ENCODE measurements around the gene MED8. TPM values are rescaled to one million over a fixed set of nuclear protein-coding genes. Genes with fewer than 3 reads are reported as not detected.

Gene MED8
- total and polyA plus RNA-seq, 2 of the 8 experiments (the other 6 are each of a cell fraction or from before 2014, with no cell fraction given): 7.0 to 20.6 TPM

- H3K23ac ChIP-seq (ENCODE audit: insufficient read length): no peak overlapping the region
- no peak overlapping the region for H3K4ac ChIP-seq (replicated peaks; ENCODE audit: insufficient read length, low read depth, low read length)
- H3K23me2 ChIP-seq (ENCODE audit: low read depth, low read length): peaks cover 2% of the 10 kb centered on the region; the same call in 1 of the 2 replicates
- H3K79me1 ChIP-seq (ENCODE audit: low read depth, low read length): no peaks in the 10 kb centered on the region
- no peak overlapping the region for H3K4me3 ChIP-seq (ENCODE audit: extremely low read depth in 1 of 4, insufficient read depth in 2 of 4, low read depth in 3 of 4, low read length in 4 of 4)
- H3K14ac ChIP-seq (ENCODE audit: insufficient read length): no peak overlapping the region
- no peak overlapping the region for H4K5ac ChIP-seq (ENCODE audit: insufficient read length, low read depth, low read length)
- no peaks in the 10 kb centered on the region for H3K27me3 ChIP-seq (replicated peaks in 1 of 4; ENCODE audit: control insufficient read depth in 3 of 4, extremely low read depth in 1 of 4, insufficient read depth in 3 of 4, low read length in 3 of 4)
- no peak overlapping the region for H3K9ac ChIP-seq (replicated peaks in 1 of 4; ENCODE audit: extremely low read depth in 1 of 4, low read depth in 3 of 4, low read length in 3 of 4)
- H4K91ac ChIP-seq (replicated peaks; ENCODE audit: insufficient read length, low read length): no peak overlapping the region
- no peak for DNase-seq (ENCODE audit: low read depth in 1 of 2, low spot score in 2 of 2)
- H2AFZ ChIP-seq (ENCODE audit: low read length): no peak overlapping the region
- no peak for TF ChIP-seq ATF3 (IDR thresholded peaks at IDR 0.05; ENCODE audit: insufficient read depth, low read depth, low read length)
- no peak for TF ChIP-seq ZNF274 (IDR thresholded peaks at IDR 0.05; ENCODE audit: borderline replicate concordance, extremely low read depth, low read length)
- no peak for TF ChIP-seq CTBP2 (IDR thresholded peaks at IDR 0.05; ENCODE audit: borderline replicate concordance, insufficient read depth, insufficient read length, low read length)
- no peak for TF ChIP-seq KDM4A (IDR thresholded peaks at IDR 0.05; ENCODE audit: low read depth, low read length, severe bottlenecking)
- no peak for TF ChIP-seq SP1 (IDR thresholded peaks at IDR 0.05; ENCODE audit: low read depth, low read length)
- H3K18ac ChIP-seq (ENCODE audit: extremely low read depth, low read length): no peak overlapping the region
- H4K20me1 ChIP-seq (replicated peaks in 1 of 2; ENCODE audit: control insufficient read depth in 1 of 2, insufficient read depth in 2 of 2, low read length in 2 of 2): peaks cover 0 to 2% of the 10 kb centered on the region in 2 experiments
- H2BK12ac ChIP-seq (ENCODE audit: low read depth, low read length): no peak overlapping the region
- no peaks in the 10 kb centered on the region for H3K9me3 ChIP-seq (ENCODE audit: insufficient read depth in 2 of 2, low read depth in 1 of 2, low read length in 1 of 2)
- WGBS, 2 experiments (ENCODE audit: extremely low coverage in 1 of 2, insufficient coverage in 1 of 2, insufficient read length in 1 of 2, insufficient replicate concordance in 2 of 2, low coverage in 1 of 2, low lambda C conversion rate in 2 of 2, missing lambda C conversion rate in 1 of 2): 87% methylated on average over 13 of the region's 13 CpGs; no CpG with 5 or more reads in 1 of the 2 experiments
- H2BK120ac ChIP-seq (replicated peaks; ENCODE audit: low read depth, low read length): no peak overlapping the region
- H3K56ac ChIP-seq (replicated peaks; ENCODE audit: insufficient read length, low read depth, low read length): no peak overlapping the region
- ChIA-PET CTCF (ENCODE audit: partially characterized antibody) (interaction anchor here (0.9 to 2.1 kb wide), 5 partner anchors 116 to 298 kb away, joined by 3 to 8 read pairs (median 3); no protein-coding TSS in a partner anchor), POLR2A (ENCODE audit: partially characterized antibody) (no interaction called here)
- H3K4me1 ChIP-seq (replicated peaks in 1 of 4; ENCODE audit: control insufficient read depth in 3 of 4, insufficient read depth in 4 of 4, low read length in 3 of 4): peaks cover 0 to 8% (median 5%) of the 10 kb centered on the region in 4 experiments; a peak in 6 of 7 replicates
- no peak overlapping the region for H4K8ac ChIP-seq (ENCODE audit: extremely low read depth, insufficient read depth, low read length)
- no peak overlapping the region for H3K27ac ChIP-seq (ENCODE audit: low read depth, low read length)
- no peak overlapping the region for H3K4me2 ChIP-seq (ENCODE audit: insufficient read depth in 1 of 2, low read depth in 2 of 2, low read length in 2 of 2)
- no peak for FAIRE-seq
- no peak overlapping the region for H2AK5ac ChIP-seq (ENCODE audit: low read depth, low read length)
- H2BK5ac ChIP-seq (ENCODE audit: low read depth, low read length): no peak overlapping the region; the same call in 1 of the 2 replicates
- H2BK20ac ChIP-seq (ENCODE audit: low read length): no peak overlapping the region
- no peaks in the 10 kb centered on the region for H3K79me2 ChIP-seq (ENCODE audit: control insufficient read depth in 1 of 2, insufficient read depth in 2 of 2, low read length in 2 of 2)
- peaks cover 5 to 26% (median 18%) of the 10 kb centered on the region in 4 experiments; a peak in 6 of 8 replicates for H3K36me3 ChIP-seq (ENCODE audit: control insufficient read depth in 2 of 4, insufficient read depth in 4 of 4, low read length in 3 of 4)
- no peak overlapping the region for H2BK15ac ChIP-seq (ENCODE audit: low read length)
Measured at GRCh38 chr1:43419627-43420425, 30.2 kb upstream of the MED8 start.

All from H1 (cell line).